Measurements from ENCODE around the gene FGFR2.
"Not testable (repeated sequence)": the region's sequence is repeated elsewhere in the genome, so short reads cannot be mapped to it uniquely, and the experiment has no call there.

Gene FGFR2

DNA sequence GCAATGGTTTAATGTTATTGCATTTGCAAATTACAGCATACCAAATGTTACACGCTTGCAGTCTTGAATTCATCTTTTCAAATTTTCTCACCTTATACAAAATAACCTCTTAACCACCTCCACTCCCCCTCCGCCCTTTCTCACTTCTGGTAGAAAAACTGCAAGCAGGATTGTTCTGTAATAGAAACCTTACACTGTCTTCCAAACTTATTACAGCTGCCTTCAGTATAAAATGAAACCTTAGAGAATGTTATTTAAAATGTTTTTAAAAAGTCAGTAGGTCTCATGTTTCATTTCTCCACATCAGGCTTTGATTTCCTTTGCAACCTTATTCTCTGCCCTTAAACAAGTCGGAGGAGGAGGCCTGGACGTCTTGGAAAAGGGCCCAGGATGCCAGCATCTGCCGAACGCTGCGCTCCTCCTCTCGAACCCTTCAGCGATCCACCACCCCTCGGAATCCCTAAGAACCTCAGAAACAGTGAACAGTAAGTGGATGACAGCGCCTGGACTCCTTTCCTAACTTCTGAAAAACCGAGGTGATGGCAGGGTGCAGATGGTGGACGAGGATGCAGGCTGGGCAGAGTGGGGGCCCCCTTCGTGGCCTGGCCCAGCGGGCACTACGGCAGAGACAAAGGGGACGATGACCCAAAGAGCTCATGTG lies 74.0 kb downstream of the FGFR2 start:
- DNase-seq (ENCODE audit: low spot score): no peak

DNA sequence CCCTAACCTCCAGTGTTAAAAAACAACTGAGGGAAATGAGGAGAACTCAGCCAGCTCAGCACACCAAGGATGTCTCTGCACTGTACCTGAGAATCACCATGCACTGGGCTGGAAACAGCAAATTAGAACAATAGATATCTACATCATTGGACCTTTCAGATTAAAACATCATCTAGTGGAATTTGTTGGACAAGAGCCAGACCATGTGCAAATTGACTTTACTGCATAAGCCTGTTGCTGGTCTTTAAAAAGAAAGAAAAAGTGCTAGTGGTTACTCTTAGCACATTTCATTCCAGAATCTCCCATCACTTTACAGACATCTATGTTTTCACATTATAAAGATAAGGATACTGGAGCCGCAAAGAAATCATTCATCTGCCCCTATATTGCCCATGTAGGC lies 75.4 kb downstream of the FGFR2 start:
- DNase-seq (ENCODE audit: low spot score): no peak

DNA sequence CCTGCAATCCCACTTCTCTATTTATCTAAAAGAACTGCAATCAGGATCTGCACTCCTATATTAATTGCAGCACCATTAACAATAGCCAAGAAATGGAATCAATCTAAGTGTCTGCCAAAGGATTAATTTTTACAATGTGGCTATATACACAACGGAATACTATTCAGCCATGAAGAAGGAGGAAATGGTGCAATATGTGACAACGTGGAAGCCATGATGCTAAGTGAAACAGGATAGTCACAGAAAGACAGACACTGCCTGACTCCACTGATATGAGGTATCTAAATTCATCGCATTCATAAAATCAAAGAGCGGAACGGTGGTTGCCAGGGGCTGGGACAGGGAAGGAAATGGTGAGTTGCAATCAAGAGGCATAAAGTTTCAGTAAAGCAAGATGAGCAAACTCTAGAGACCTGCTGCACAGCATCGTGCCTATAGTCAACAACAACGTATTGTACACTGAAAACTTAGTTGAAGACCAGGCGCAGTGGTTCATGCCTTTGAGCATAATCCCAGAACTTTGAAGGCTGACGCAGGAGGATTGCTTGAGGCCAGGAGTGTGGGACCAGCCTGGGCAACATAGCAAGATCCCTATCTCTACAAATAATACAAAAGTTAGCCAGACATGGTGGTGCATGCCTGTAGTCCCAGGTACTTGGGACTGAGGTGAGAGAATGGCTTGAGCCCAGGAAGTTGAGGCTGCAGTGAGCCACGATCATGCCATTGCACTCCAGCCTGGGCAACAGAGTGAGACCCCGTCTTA lies 76.3 kb downstream of the FGFR2 start:
- DNase-seq (ENCODE audit: low spot score): no peak

DNA sequence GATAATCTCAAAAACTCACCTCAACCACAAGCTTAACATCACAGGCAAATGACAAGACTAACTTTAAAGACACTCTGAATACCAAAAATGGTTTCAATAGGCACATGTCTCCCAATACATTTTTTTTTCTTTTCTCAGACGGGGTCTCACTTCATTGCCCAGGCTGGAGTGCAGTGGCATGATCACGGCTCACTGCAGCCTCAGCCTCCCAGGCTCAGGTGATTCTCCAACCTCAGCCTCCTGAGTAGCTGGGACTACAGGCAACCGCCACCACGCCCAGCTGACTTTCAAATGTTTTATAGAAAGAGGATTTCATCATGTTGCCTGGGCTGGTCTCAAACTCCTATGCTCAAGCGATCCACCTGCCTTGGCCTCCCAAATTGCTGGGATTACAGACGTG lies 77.7 kb downstream of the FGFR2 start:
- DNase-seq (ENCODE audit: low spot score): not testable (repeated sequence)

DNA sequence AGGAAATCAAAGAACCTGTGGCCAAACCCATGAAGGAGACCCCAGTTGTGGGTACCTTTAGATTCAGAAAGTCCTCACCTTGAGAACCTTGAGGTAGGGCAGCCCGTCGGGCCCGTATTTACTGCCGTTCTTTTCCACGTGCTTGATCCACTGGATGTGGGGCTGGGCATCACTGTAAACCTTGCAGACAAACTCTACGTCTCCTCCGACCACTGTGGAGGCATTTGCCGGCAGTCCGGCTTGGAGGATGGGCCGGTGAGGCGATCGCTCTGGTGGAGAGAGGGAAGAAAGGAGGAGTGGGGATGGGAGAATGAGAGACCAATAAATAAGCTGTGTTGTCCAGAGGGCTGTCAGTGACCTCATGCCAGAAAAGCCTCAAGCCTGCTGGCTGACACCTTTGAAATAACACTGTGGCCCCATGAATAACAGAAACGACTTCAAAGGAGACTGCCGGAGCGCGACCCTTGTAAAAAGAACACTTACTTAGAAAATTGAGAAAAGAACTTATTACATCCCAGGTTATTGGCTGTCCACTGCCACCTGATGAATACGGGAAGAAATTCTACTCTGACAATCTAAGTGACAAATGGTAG lies 78.2 kb downstream of the FGFR2 start:
- no peak for DNase-seq (ENCODE audit: low spot score)

DNA sequence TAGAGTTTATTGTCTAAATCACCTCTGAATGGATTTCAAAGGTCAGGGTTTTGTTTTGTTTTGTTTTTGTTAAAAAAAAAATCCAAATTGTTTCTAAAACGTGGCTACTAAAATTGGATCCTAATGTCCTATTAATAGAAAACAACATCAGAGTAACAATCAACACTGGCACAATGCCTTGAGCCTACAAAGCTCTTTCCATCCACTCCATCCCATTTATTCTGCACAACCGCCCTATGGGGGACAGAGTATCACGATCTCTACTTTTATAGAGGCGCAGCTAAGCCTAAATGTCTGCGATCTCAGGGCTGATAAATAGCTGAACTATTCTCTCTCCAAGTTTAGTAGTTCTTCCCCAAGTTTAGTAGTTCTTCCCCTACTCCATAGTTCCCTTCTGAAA lies 78.8 kb downstream of the FGFR2 start:
- no peak for DNase-seq (ENCODE audit: low spot score)

DNA sequence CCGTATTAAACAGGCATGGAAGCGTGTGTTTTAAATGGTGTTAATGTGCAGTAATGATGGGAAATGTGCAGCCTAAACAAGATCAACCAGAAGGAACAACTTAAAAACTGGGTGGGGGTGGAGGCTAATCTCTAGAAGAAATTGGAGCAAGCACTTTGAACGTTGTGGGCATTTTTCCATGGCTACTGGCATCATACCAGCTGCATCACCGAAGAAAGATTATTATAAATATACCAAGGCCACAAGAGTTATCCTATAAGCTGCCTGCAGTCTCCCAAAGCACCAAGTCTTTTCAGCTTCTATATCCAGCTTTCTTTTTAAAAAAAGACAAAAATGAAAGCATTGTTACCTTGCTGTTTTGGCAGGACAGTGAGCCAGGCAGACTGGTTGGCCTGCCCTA lies 79.9 kb downstream of the FGFR2 start:
- DNase-seq (ENCODE audit: low spot score): no peak

DNA sequence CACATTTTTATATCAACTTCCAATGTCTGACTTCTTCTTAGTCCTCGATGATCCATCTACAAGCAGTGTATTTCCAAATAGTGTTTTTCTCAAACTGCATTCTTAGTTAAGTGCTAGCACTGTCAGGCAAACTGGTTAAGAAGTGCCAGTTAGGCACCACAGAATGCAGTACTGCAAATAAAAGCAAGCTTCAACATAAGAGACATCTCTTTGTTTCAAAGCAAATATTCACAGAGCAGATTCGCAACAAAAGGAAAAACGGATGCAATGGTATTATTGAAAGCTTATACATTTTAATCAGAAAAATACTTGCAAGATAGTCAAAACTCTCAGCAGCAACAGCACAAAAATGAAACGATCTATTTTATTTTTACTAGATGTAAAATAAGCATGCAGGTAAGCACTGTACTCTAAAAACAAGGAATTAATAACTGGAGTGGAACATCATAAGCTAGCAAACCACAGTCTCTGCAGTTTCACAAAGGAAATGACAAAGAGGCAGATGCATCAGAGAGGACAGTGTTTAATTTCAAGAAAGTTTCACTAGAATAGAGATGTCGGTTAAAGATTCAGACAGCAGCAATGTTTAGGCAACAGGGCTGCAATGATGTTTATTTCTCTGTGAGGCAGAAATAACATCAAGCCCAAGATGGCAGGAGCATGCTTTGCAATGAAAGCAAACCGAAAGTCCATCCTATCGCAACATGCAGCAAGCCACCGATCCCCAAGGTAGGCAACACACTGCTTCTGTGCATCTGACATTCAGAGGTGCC lies 82.0 kb downstream of the FGFR2 start:
- DNase-seq (ENCODE audit: low spot score): no peak

DNA sequence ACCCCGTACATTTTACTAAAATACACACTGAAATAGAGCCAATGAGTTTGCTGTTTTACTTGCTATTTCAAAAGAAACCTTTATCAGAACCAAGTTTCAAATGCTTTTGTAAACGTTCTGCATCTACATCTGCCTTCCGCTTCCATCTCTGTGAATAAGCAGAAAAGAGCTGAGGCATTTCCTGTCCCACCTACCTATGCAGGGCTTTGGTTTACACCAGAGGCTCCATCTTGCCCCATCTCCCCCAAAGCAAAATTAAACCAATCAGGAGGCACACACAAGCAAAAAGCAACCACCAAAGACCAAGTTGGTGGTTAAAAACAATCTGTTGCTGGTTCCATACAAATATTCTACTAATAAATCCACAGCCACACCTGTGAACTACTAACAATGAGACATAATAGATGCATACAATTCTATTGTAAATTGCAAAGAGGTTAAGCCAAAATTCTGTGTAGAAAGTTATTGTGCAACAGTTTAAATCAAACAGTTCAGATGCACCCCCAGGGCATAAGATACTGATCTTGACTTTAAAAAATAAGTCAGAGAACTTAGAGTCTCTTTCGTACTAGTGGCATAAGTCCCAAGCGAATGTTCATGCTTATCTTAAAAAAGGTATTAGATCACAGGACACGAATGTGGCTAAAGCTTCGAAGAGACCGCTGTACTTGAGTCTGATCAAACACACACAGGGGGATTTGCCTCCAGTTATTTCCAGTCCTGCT lies 83.9 kb downstream of the FGFR2 start:
- DNase-seq (ENCODE audit: low spot score): no peak

DNA sequence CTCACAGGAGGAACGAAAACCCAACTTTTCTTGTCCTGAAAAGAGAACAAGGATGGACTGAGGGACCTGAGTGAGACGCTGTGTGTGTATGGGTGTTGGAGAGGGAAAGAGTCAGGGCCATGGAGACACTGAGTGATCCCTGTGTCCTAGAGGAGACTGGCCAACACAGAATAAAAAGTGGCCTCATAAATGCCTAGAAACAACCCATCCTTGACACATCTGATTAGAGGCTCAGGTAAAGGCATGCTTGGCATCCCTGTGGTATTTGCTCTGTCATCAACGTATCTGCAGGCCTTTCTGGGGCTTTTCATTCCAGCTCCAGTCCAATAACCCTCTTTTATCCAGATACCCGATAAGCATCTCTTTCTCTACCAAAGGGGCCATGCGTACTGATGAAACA lies 86.3 kb downstream of the FGFR2 start:
- no peak for DNase-seq (ENCODE audit: low spot score)

DNA sequence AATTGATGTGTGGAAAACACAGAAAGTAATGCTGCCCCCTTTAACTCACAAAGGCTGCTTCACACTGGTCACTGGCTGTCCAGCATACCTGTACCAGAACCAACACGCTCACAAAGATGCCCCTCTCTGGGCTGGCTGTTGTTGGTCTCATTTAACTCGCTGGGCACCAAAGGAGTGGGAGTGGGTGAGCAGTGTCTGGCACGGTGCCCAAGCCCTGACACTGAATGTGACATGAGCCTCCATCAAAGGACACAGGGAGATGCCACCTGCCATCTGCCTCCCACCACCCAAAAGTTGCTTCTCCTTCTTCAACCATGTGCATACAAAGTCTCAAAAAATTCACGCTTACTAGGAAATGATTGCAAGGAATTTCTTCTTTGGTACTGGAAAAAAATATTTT lies 86.8 kb downstream of the FGFR2 start:
- no peak for DNase-seq (ENCODE audit: low spot score)

DNA sequence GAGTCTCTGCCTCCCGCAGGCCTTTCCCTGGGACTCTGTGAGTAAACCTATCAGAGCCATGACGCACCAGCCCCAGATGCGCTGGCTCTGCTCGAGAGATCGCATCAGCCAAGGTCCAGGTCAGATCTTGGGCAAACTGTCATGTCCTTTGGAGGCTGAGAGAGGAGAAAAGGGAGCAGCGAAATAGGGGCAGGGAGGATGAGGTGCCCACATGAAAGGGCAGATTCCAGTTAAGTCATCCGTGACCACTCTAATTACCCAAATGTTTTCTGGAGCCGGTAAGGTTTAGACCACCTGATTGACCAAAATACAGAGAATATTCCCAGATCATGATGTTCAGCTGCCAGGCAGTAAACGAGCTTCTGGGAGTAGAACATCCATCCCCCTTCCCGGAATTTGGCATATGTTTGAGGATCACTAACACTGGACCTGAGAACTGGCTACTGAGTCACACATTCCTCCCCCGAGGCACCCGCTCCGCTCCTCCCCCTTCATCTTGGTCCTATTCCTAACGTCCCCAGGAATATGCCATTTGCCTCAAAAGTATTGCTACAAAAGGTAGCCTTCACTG lies 88.0 kb downstream of the FGFR2 start:
- DNase-seq (ENCODE audit: low spot score): no peak

DNA sequence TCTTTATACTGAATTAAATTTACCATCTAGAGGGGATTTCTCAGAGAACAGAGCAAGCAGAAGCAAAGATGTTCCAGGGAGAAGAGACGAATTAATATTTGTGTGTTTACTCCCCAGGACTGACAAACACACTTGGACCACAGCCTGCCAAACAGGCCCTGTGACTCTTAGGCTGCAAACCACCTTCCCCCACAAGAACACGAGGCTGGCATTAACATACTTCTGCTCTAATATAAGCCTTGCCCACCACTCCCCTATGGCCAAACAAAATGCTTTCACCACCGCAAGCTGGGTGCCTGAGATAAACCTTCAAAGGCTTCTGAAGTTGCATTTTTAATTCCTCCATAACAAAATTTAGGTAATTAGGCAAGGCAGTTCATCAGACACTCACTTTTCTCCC lies 88.4 kb downstream of the FGFR2 start:
- DNase-seq (ENCODE audit: low spot score): no peak

DNA sequence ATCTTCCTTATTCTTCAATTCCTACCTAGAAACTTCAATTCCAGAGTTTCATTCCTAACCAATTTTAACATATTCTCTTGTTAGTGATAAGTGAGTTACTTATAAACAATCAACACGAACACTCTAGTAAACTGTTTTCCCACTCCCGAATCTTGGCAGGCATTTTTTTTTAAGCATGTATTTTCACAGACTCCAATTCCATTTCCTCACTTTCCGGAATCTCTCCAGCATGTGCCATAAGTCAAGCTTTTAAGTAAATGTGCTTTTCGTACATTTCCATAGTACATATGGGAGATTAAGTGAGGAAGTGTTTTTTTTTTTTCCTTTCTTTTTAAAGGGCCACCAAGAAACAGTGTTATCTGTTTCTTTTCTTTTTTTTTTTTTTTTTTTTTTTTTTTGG lies 89.1 kb downstream of the FGFR2 start:
- DNase-seq (ENCODE audit: low spot score): no peak

DNA sequence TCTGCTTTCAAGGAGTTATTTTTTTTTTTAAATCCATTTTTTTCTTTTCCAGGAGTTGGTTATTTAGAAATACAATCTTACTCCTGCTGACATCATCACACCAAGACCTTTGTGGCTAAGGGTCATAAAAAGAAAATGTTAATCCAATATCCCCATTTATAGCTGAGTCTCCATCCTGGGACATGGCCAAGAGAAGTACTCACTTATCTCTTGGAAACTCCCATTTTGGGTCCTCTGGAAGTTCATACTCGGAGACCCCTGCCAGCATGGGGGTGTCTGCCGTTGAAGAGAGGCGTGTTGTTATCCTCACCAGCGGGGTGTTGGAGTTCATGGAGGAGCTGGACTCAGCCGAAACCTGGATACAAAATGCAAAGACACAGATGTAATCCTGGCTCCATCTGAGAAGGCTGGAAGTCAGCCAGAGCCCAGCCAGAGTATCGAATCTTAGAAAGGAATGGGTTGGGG lies 94.6 kb downstream of the FGFR2 start:
- no peak for DNase-seq (ENCODE audit: low spot score)

DNA sequence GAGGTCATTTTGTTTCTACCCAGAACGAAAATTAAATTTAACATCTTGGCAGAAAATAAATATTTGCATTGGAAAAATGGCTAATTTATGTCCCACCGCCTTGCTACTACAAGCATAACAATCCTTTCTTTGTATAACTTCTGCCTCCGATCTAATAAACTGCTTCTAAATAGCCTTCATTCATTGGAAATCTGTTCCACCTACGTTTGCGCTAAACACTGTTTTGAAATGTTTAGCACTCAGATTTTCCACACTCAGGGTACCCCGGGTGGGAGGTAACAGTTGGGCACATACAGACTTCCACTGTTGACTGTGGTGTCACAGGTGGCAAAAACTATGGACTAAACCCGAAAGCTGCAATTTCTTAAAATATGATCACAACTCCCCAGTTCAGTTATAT lies 96.4 kb downstream of the FGFR2 start:
- no peak for DNase-seq (ENCODE audit: low spot score)

DNA sequence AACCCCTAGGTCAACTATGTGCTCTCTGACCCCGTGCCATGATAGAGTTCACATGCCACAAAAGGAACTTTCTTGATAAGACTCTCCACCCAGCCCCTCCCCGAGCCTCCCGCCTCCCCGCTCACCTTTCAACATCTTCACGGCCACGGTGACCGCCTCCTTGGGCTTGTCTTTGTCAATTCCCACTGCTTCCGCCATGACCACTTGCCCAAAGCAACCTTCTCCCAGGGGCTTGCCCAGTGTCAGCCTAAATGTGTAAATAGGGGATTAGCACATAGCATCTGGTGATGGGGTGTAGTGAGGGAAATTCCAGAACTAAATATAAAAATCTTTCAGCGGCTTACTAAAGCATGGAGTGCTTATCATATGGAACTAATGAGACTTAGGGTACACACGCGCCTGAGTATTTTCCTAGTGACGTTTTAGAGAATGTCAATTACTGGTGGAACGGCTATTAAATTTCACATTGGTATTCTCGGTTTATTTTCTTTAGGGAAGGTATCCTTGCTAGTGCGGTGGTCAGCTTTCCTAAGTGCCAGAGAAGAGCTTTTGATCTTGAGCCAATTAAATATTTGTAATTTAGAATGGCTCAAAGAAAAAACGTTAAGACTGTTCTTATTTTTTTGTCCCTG lies 97.4 kb downstream of the FGFR2 start:
- no peak for DNase-seq (ENCODE audit: low spot score)

DNA sequence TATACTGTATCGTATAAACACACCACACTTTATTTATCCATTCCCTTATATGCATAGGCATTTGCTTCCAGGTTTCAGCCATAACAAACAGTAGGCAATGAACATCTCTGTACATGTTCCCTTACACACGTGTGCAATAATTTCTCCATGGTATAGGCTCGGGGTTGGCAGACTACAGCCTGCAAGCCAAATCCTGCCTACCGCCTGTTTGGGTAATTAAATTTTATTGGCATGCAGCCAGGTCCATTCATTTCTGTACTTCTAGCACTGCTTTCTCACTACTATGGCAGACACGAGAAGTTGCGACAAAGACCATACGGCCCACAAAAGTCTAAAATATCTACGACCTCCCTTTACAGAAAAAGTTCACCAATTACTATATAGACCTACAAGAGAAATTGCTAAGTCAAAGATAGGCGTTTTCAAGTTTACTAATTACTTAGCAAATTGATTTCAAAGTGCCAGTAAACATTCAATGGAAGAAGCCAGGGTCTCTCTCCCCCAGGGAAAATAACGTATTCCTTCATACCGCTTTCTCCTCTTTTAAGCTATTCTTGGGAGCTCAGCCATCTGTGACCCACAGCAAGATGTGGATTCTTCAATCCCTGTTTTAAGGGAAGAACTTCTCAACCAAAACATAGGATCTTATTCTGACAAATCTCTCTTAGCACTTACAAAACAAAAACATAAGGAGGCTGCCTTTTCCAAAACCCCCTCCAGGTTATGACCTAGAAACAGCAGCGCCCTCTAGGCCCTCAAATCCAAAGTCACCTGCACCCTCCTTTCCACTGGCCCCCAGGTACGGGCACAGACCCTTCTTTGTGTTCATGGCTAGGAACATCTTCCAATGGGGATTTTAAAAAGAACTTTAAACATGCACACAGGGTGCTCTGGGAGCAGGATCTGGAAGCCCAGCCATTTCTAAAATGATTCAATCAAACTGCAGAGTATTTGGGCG lies 100.5 kb downstream of the FGFR2 start:
- no peak for DNase-seq (ENCODE audit: low spot score)

DNA sequence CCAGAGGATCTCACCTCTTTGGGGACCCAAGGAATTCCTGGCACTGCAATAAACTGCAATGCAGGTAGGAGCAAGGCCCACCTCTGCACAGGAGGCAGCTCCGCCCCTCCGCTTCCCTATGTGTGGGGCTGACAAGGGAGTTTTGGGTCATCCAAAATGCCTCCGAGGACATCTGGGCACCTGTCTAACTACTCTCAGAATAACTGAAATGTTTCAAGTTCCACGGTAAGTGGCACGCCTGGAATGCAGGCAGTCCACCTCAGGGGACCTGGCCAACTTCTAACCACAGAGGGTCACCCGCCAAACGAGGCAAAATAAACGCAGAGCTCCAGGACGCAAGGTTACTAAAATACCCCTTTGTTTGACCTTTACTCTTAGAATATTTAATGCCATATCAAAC lies 102.5 kb downstream of the FGFR2 start:
- no peak for DNase-seq (ENCODE audit: low spot score)

DNA sequence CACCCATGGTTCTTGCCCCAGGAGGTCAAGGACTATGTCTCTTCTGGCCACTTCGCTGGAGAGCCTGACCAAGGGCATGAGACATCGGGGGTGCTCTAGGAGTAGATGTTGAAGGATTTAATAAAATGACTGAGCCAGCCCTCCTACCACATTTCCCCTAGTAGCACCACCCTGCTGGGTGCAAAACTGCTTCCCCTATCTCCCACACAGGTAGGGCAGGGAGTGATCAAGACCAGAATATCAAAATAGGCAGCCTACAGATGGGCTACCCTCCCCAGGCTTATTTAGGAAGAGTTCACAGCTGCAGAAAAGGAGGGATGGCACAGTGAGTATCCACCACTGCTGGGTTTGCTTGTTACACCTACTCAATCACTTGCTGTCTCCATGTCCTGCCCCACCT lies 103.9 kb downstream of the FGFR2 start:
- DNase-seq (ENCODE audit: low spot score): no peak
